COLO829 (cell line): ENCODE measurements around the gene SLC66A2.
"Not testable (repeated sequence)": the region's sequence is repeated elsewhere in the genome, so short reads cannot be mapped to it uniquely, and the experiment has no call there.

Experiments used
- DNase-seq: peaks from one replicate; pipeline ENCODE4 v3.0.0; 2012; ENCODE audit warnings: low spot score

The SLC66A2 gene

DNA sequence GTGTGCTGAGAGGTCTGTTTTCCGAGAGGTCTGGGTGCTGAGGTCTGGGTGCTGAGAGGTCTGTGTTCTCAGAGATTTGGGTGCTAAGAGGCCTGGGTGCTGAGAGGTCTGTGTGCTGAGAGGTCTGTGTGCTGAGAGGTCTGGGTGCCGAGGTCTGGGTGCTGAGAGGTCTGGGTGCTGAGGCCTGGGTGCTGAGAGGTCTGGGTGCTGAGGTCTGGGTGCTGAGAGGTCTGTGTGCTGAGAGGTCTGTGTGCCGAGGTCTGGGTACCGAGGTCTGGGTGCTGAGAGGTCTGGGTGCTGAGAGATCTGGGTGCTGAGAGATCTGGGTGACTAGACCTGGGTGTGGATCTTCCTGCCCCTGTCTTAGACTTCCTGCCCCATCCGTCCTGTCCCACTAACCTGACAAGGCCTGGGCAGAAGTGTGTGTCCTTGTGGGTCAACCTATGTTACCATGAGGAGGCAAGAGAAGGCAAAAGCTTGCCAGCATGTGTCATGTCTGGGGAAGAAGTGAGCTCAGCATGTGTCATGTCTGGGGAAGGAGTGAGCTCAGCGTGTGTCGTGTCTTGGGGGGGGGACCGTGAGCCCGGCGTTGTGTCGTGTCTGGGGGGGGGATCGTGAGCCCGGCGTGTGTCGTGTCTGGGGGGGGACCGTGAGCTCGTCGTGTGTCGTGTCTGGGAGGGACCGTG lies 84.4 kb downstream of the SLC66A2 start:
- DNase-seq: no peak

GRCh38 chr18:79865951-79866350 lies 85.5 kb downstream of the SLC66A2 start:
- DNase-seq: not testable (repeated sequence)

- not testable (repeated sequence) for DNase-seq
Observed at GRCh38 chr18:79864955-79865354, 86.5 kb downstream of the SLC66A2 start.

- no peak for DNase-seq
Observed at GRCh38 chr18:79864006-79864725, 87.3 kb downstream of the SLC66A2 start.

- DNase-seq: no peak
Observed at GRCh38 chr18:79863161-79864005, 88.1 kb downstream of the SLC66A2 start.

DNA sequence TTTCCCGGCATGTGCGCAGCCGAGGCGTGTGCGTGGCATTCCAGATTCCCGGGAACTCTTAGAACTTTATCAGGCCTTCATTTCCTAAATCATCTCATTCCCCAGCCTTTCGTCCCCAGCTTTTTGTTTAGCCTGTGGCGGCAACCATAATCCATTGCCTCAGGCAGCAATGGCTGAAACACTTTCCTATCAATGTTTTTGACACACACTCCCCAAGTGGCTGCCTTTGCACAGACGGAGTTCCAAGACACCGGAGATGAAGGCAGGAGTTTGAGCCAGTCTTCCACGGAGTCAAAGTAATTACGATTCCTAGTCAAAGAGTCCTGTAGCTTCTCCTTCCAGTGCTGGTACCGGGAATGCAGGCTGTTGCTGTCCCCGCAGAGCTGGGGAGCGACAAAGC lies 88.9 kb downstream of the SLC66A2 start:
- DNase-seq: no peak

DNA sequence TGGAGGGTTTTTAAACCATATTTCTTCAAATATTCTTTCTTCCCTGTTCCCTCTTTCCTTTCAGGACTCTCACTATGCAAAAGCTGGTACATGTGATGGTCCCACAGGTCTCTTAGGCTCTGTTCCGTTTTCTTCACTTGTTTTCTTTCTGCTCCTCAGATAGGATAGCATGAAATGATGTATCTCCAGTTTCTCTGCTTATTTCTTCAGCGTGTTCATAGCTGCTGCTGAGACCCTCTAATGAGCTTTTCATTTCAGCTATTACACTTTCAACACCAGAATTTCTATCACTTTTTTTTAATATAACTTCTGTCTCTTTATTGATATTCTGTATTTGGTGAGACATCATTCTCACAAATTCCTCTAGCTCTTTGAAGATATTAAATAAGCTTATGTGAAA lies 89.8 kb downstream of the SLC66A2 start:
- no peak for DNase-seq

GRCh38 chr18:79859314-79859713 lies 92.1 kb downstream of the SLC66A2 start:
- no peak for DNase-seq

DNA sequence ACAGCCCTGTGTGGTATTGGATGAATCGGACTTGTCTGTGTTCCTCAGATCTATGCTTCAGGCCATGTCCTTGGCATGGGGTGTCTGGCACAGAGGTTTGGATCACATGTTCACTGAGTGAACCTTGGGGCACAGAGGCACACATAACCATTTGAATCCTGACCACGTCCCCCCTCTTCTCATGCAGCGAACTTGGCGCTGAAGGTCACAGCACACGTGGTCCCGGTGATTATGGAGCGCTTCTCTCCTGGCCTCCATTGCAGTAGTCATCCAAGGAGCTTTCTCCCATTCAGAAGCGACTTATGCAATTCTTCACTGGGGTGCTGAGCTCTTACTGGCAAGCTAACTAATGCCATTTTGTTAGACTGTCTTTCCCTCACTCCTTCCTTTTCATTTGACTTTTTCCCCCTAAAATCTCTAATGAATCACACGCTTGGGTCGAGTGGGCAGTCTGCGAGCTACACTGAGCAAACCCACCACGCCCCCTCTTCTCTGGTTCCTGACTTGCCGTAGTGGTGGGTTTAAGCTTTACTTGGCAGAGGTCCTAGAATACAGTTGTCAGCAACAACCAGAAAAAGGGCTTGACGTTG lies 94.3 kb downstream of the SLC66A2 start:
- DNase-seq: peak; percentile 16

DNA sequence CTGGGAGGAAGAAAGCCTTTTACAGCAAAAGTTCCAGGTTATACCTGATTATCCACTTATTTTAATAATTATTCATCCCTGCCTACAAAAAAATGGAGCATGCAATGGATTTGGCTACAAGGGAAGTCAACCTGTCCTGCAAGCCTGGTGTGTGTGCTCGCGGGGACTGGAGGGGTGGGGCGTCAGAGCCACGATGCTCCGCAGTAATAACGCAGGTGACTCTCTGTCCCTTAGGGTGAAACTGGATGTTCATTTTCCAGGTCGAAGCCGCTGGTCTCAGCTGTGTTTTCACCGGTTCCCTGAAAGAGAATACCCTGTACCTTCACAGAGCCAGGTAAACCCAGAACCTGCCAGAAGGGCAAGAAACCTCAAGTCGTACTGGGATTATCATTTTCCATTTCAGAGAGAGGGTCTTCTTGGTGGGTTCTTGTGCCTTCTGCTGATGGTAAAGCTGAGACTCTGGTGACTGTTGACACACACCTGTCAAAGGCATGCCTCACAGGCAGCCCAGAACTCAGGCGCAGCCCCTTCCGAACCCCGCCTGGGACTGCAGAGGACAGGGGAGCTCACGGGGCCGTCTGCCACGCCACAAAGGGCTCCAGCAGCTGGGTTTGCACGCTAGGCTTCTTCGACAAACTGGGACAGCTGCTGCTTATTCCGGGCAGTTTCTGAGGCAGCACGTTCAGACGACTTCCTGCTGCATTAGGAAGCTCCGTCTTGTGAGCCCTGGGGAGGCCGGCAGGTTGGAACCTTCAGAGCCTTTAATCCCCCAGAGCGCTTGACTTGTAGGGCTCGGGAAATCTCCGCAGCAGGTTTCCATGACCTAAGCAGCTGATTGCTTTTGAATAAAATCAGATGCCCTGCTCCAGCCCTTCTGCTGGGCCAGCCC lies 95.1 kb downstream of the SLC66A2 start:
- DNase-seq: no peak

DNA sequence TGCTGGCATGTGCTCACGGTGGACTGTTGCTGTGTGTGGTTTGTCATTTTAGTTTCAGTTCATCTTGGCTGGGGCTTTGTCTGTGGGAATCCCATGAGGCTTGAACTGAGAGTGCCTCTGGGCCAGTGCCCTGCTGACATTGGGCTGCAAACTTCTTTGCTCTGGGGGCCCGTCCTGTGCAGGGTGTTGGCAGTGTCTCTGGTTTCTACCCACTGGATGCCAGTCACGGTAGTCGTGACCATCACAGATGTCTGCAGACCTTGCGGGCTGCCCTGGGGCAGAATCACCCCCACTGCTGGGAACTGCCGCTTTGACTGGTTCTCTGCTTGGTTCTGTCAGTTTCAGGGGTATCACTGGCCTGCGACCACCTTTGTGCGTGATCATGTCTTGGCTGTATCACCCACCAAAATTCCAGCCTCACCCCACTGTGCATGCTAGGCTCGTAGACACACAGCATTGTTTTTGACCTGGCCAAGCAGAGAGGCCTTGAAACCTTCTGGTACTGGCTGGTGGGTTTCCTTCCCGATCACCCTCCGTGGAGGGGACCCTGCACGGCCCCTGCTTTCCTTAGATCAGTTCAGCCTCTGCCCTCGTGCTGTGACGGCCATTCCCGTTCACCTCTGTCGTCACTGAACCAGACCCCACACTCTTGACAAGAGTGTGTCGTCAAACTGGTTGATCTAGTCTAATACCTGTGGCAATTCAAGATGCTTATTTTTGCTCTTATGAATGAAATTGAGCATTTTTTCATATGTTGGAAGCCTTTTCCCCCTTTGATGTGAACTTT lies 96.1 kb downstream of the SLC66A2 start:
- DNase-seq: no peak

- DNase-seq: no peak
Observed at GRCh38 chr18:79853993-79854364, 97.5 kb downstream of the SLC66A2 start.

- no peak for DNase-seq
Observed at GRCh38 chr18:79853303-79853992, 98.0 kb downstream of the SLC66A2 start.

DNA sequence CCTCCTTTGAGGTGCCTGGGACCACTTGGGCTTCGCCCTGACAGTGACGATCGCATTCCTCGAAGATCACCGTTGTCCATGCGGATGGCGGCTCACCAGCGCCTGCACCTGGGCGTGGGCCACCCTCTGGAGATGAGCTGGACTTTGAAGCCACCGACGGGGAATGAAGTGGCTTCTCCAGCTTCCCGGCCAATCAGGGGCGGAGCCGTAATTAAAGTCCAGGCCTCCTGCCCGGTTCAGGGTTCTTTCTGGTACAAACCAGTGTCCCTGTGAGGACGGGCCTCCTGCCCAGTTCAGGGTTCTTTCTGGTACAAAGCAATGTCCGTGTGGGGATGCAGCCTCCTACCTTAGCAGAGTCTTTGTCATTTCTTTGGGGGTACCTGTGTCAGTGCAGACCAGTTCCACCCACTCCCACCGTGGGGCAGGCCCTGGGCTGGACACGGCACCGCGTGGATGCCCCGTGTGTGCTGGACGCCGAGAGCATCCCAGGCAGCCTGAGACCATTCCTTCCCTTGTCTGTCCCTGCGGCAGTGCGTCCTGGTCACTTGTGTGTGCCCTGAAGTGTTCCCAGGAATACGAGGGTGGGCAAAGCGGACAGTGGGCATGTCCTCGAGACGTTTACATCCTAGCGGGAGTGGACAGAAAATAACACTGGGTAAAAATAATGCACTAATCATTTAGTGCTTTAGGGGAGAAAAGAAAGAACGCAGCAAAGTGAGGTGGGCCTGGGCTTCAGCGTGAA lies 98.7 kb downstream of the SLC66A2 start:
- DNase-seq: no peak
